Cerebellar nuclear complex (tissue), 1 donor: ENCODE measurements around the gene CHRD.

ENCODE experiments used
- DNase-seq, 2 experiments: peaks; one replicate each; lab custom pipeline; 2025; lab: John Stamatoyannopoulos, UW

The CHRD gene

GRCh38 chr3:184360929-184361531, 18.8 kb upstream of the CHRD start:
- DNase-seq, result no peak

DNA sequence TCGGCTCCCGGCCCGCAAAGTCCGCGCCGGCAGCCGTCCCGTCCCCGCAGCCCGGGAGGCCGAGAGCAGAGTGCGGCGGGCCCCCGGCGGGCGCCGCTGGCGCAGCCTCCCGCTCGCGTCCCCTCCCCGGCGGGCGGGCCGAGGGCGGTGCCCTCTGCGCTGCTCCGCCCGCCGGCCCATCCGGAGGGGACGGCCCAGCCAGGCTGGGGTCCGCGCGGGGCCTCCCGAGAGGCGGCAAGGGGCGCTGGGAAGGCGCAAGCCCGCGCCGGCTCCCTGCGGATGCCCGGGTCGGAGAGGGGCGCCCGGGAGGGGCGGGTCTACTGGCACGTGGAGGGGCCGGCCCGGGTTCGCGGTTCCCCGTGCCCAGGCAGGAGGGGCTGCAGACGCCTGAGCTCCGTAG, 18.3 kb upstream of the CHRD start, which contains the start of the genes CLCN2 and POLR2H:
CLCN2 (minus strand) TSS at position 74 of the 400 bp plus-strand sequence. CDS start 126 bp downstream, outside the sequence.
POLR2H (plus strand) TSS at position 179 of the 400 bp plus-strand sequence. CDS start 1,783 bp downstream, outside the sequence.
- DNase-seq, result no peak

DNA sequence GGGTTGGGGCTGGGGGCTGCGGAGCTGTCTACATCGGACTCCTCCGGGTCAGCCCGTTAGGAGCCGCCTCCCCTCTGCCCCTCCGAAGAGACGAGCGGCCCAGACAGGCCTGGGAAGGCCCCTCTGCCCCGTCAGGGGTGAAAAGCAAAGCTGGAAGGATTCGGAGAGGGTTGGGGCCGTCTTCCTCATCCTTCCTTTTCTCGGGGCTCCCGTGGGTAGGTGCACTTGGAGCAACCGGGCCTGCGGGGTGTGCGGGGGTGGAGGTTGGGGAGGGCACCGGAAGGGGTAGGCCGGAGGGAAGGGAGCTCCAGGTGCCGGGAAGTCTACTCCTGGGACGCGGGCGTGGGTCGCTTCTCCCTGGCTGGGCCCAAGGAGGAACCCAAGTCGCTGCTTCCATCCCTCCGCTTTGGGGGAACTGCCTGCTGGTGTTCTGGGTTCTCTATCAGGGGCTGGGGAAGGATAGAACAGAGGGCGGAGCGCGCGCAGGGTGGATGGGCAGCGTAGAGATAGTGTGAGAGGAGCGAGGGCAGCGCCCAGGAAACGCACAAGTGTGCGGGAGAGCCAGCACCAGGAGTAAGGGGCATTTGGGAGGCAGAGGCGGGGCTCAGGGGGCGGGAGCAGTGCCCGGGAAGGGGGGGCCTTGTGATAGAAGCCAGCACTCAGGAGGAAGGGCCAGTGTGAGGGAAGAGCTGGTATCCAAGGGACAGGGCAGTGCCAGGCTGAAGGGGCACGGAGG, 17.8 kb upstream of the CHRD start:
- no peak for DNase-seq

DNA sequence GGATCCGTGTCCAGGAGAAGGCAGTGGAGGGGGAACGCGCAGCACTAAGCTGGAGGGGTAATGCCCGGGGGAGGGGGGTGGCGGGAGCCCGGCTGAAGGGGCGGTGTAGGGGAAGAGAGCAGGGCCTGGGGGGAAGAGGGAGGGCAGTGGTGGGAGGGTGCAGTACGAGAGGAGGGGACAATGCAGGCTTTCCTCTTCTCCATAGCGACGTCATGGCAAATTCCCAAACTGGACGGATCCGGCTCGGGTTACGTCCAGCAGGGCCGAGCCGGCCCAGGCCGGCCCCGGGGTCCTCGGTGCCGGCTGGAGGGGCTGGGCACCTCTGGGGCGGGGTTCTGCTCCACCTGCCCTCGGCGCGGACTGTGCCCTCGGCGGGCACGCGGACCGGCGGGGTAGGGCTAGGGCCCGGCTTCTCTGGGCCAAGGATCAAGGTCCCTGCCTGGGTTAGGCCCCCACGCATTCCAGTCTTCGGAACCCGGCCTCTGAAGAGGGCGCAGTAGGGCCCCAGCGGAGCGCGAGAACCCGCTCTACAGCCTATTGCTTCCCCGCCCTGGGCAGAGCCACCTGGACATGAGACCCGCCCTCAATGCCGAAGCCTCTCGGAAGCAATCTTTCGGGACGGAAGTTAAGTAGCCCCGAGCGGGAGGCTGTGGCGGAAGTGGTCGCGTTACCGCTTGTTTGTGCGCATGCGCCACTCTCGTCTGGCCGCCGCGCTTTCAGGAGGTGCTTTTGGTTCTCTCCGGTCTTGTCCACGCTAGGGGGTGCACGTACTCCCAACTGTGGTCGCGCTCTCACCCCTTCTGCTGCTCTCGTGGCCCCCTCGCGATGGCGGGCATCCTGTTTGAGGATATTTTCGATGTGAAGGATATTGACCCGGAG, 16.9 kb upstream of the CHRD start:
- peak; percentile 40 to 79 for DNase-seq

DNA sequence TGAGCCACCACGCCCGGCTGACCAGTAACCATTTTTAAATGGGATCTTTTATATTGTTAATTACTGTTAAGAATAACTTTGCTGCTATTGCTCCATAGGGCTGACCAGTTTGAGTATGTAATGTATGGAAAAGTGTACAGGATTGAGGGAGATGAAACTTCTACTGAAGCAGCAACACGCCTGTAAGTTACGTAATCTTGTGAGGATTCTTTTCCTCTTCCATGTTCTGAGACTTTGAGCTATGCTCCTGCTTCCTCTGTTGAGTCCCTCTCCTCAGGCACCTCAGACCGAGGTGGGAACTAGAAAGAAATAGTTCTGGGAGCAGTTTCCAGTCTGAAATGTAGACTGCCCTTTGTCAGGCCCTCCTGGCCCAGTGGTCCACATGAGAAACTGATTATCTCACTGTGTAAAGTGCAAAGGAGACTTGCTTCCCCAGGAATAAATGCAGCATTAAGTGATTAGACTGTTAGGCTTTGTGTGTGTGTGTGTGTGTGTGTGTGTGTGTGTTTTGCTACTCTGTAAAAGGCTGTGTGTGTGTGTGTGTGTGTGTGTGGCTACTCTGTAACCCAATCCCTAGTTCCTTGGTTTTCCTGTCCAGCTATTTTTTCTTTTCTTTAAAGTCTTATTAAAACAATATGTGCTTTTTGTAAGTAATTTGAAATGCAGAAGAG, 13.1 kb upstream of the CHRD start:
- no peak for DNase-seq

DNA sequence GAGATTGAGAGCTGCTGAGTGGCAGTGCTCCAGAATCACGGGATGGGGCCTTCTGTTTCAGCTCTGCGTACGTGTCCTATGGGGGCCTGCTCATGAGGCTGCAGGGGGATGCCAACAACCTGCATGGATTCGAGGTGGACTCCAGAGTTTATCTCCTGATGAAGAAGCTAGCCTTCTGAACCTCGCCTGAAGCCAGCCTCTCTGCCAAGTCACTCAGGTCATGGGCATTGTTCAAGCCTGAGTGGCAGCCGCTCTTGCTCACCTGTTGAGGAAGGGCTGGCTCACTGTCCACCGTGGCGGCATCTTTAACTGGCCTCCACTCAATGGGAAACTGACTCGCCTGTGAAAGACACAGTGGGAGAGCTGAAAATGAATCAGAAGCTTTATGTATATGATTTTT, 11.7 kb upstream of the CHRD start:
- DNase-seq, result no peak

- no peak for DNase-seq
Observed at GRCh38 chr3:184368586-184369183, 11.2 kb upstream of the CHRD start.

DNA sequence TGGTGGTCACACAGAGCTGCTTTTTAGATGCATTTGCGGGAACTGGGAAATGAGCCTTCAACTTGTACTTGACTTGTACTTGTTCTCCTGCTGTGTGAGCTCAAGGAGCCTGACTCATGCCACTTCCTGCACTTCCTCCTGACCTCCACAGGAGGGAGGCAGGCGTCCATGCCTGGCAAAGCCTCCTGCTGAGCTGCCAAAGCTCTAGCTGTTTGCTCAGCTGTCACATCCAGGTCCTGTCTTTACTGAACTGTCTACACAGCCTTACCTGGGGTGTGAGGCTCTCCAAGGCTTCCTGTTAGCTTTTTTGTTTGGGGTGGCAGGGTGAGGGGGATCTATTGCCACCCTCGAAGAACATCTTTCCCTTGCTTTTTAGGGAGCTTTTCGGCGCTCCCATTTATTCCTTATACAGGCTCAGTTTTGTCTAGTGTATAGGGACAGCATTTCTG, 8.3 kb upstream of the CHRD start:
- DNase-seq, result peak; percentile 73 to 76

DNA sequence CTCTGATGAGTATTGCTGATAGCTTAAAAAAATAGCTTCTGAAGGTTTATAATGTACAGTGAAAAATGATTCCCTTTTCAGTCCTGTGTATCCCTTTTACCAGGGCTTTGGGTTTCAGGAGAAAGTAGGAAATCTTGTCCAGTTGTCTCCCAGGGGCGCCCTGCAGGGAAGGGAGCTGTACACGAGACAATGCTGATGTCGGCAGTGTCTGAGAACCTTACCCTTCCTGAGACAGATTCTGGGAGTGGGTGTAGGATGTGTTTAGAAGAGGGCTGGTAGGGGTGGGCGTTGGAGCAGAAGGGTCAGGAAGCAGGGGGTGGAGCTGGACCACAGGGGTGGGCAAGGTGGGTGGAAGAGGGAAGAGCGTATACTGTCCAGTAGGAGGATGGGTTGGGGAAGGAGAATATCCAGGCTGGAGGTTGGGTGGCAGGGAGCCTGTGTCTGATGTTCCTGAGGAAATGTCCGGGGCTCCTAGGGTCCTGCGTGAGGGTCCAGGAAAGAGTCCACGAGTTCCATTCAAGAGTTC, 7.5 kb upstream of the CHRD start:
- no peak for DNase-seq

DNA sequence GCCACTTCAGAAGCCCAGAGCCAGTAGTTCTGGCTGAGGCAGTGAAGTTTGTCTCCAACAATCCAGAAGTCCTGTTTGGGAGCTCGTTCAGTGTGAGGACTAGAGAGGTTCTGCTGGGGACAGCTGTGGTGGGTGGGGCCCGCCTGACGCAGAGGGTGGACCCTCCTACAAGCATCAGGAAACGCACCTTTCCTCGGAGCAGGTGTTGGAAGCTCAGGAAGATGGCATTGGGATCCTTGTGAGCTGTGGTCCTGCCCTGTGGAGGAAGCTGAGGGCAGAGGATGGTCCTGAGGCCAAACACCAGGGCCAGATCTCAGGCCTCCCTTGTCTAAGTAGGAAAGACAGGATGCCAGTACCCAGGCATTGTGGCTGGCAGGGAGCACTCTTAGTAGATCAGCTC, 6.9 kb upstream of the CHRD start:
- no peak for DNase-seq

- DNase-seq, result no peak
Observed at GRCh38 chr3:184373422-184373821, 6.4 kb upstream of the CHRD start.

DNA sequence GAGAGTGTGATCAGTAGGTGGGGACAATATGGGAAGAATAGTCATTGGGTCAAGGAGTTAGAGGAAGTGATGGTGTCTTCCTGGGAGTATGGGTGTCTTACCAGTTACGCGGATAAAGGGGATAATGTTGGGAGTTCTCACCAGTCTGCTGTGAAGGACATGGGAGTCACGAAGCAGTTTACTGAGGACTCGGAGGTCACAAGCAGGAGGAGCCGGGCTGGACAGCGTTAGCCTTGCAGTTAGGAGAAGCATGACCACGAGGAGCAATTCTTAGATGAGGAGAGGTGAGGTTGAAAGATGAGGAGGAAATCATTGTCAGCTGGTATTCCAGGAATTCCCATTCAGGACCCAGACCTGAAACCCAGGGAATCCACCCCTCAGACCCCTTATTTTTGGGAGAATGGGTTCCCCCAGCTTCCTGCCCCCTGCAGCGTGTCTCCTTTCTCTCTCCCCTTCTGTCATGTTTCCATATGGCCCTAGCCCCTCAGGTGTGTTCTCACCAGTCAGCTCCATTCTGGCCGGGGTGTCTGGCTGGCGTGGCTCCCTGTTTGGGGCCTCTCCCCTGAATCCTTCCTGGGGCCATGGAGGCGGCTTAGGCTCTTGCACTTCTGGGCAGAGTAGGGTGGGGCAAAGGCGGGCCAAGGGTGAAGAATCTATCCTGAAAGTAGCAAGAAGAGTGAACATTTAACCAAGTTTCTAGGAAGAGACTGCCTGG, 4.0 kb upstream of the CHRD start:
- DNase-seq, result no peak

GRCh38 chr3:184377374-184377773, 2.5 kb upstream of the CHRD start:
- DNase-seq, result no peak

- DNase-seq, result no peak
Observed at GRCh38 chr3:184377882-184378445, 1.9 kb upstream of the CHRD start, which contains the start of gene THPO. Gene THPO, minus strand, starts transcription at chr3:184378207. Its CDS starts 1,948 bp downstream, at chr3:184376259.

DNA sequence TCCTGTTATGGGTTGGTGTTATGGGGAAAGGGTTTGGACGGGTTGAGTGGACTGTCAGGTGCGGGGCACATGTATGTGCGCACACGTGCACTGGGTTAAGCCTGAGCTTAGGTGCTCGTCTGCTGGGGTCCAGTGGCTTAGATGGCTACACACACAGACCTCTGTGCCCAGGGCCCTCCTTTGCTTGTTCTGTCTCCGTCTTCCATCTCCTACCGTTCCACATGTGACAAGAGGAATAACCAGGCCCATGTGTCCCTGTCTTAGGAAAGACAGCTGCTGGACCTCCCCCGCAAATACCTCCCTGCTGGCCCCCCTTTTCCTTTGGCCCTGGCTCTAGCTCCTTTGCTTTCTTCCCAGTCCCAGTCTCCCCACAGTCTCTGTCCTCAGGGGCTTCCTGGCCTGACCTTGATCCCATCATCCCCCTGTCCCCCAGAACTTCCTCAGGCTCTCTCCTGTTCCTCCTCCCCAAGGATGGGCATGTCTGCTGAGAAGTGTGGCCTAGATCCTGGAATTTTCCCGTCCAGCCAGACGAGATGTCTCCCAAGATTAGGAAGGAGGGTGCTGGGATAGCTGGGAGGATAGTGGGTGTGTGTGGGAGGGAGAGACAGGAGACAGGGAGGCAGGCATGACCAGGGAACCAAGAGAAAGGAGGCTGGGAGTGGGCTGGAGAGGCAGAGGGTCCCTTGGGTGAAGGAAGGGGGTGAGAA, 1.1 kb upstream of the CHRD start:
- DNase-seq, result no peak

GRCh38 chr3:184380185-184380626, 352 bp downstream of the CHRD start:
- no peak for DNase-seq

DNA sequence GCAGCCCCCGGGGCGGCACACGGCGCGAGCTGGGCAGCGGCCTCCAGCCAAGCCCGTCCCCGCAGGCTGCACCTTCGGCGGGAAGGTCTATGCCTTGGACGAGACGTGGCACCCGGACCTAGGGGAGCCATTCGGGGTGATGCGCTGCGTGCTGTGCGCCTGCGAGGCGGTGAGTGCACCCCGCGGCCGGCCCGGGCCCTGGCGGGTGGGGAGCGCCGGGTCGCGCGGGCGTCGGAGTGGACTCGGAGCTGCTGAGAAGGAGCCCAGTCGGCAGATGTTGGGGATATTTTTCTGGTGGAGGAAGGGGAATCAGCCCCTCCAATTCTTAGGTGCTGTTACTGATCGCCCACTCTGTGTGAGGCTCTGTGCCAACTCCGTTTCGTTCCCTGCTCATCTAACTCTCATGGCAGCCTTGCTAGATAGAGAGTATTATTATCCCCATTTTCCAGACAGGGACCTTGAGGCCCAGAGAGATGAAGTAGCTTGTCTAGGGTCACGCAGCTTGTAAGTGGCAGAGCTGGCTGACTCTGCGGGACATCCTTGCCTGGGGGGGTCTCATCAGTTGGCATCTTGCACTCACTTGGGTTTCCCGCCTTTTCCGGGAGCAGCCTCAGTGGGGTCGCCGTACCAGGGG, 890 bp downstream of the CHRD start:
- DNase-seq, result no peak

DNA sequence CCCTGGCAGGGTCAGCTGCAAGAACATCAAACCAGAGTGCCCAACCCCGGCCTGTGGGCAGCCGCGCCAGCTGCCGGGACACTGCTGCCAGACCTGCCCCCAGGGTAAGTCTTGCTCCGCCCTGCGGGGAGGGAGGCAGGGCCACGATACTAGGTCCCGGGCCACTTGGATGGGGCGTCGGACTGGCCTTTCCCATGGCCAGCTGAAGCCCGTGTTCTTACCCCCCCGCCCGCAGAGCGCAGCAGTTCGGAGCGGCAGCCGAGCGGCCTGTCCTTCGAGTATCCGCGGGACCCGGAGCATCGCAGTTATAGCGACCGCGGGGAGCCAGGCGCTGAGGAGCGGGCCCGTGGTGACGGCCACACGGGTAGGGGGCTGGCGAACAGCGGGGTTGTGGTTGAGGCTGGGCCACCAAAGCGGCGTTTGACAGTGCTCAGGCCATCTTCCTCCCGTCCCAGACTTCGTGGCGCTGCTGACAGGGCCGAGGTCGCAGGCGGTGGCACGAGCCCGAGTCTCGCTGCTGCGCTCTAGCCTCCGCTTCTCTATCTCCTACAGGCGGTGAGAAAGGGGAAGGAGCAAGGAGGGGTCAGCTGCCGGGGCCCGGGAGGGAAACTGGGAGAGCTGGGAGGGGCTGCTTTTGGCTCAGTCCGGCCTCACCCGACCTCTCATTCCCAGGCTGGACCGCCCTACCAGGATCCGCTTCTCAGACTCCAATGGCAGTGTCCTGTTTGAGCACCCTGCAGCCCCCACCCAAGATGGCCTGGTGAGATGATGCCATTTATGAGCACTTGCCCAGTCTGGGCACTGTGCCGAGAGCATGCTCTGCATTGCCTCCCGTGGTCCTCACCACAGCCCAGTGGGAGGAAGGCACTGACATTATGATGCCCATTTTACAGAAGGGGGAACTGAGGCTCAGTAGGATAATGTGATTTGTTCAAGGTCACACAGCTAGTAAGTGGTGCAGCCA, 1.7 kb downstream of the CHRD start:
- DNase-seq, result no peak
